GM19324 (cell line): ENCODE data around the gene ASAH2.
"Not testable (repeated sequence)": the region's sequence is repeated elsewhere in the genome, so short reads cannot be mapped to it uniquely, and the experiment has no call there.

Experiments used
- ATAC-seq: cut with Tn5 transposase; IDR thresholded peaks from one replicate; pipeline ENCODE4 v1.9.1; 2021; ENCODE audit warnings: mild to moderate bottlenecking, moderate library complexity; ENCODE audit not compliant: unreplicated experiment, low FRiP score

Gene ASAH2

GRCh38 chr10:50251394-50251793 is at the start of gene ASAH2:
TSS of gene ASAH2 (minus strand) at chr10:50251516. CDS start at chr10:50248610, 2,906 bp downstream.
- no peak for ATAC-seq

- no peak for ATAC-seq
Measured at GRCh38 chr10:50299948-50300669, 48.8 kb upstream of the ASAH2 start.

DNA sequence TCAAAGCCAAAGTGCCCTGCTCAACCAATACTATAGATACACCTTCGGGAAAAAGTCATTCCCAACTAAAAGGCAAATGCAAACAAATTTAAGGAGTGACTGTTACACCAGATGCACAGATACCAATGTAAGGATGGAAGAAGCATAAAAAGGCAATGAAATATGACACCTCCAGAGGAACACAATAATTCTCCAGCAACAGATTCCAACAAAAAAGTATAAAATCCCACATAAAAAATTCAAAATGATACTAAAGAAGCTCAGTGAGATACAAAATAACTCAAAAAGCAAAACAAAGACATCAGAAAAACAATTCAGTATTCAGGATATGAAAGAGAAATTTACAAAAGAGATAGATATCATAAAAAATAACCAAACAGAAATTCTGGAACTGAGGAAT is 44.1 kb upstream of the ASAH2 start:
- ATAC-seq = no peak

DNA sequence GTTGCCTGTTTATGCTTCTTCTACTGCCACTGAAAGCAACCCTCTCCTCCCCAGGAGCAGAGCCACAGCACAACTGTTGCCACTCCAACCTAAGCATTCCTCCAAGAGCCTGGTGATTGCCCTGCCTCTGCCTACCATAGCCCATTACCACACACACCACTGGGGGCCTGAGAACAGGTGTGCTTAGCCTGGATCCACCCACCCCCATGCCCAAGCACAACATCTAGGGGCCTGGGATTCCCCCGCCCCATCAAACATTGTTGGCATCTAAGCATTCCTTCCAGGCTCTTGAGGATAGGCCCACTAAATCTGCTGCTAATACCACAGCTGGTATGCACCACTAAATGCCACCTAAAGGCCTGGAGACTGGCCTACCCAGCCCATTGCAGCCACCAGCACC is 43.3 kb upstream of the ASAH2 start:
- ATAC-seq = no peak

DNA sequence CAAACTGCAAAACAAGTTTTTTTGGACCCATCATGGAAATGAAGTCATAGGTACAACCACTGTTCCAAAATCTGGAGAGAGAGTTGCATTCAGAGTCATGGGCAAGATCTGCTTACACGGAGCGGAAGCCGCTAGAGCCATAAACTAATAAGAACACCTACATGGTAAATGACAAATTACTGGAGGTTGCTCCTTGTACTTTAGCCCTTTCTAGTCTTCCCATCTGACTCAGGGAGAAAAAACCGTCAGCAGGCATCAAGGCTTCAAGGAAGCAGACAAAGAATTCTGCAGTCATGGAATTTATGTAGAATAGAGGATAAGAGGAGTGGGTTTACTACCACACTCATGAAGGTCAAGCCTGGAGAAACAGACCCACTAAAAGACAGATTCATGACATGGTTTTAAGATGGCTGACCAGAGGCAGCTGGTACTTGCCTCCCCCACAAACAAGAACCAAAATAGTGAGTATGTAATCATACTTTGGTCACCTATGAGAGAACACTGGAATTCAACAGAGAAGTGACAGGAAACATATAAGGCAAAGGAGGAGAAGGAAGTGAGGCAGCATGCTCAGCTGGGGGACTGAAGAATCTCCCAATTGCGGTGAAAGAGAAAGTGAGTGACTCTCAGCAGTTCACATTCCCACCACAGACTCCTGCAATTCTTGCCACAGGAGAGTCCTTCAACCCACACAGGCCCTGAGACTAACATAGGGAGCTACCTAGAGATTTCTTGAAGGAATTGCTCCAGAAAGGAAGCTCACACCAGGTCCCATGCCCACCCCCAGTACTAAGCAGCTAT is 42.4 kb upstream of the ASAH2 start:
- no peak for ATAC-seq

GRCh38 chr10:50291261-50291850 is 40.0 kb upstream of the ASAH2 start:
- no peak for ATAC-seq

- ATAC-seq = no peak
Measured at GRCh38 chr10:50289196-50289595, 37.9 kb upstream of the ASAH2 start.

- ATAC-seq = no peak
Measured at GRCh38 chr10:50286996-50287803, 35.9 kb upstream of the ASAH2 start.

DNA sequence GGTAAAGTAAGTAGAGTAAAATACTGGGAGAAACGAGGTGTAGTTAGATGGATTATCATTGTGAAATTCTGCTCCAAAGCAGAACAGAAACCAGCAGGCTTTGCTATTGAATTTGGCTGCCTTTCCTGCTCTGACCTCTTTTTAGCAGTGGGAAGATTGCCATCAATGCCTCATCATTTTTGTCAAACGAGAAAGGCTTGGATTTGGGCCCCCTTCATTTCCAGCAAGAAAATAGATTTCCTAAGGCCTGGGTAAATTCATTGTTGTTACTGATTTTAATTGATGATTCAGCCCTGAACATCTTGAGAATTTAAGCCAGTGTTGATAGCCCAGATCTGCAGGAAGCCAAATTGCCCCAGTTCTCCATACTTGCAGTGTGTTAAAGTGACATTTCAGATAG is 35.2 kb upstream of the ASAH2 start:
- no peak for ATAC-seq

- no peak for ATAC-seq
Measured at GRCh38 chr10:50281967-50282522, 30.7 kb upstream of the ASAH2 start.

DNA sequence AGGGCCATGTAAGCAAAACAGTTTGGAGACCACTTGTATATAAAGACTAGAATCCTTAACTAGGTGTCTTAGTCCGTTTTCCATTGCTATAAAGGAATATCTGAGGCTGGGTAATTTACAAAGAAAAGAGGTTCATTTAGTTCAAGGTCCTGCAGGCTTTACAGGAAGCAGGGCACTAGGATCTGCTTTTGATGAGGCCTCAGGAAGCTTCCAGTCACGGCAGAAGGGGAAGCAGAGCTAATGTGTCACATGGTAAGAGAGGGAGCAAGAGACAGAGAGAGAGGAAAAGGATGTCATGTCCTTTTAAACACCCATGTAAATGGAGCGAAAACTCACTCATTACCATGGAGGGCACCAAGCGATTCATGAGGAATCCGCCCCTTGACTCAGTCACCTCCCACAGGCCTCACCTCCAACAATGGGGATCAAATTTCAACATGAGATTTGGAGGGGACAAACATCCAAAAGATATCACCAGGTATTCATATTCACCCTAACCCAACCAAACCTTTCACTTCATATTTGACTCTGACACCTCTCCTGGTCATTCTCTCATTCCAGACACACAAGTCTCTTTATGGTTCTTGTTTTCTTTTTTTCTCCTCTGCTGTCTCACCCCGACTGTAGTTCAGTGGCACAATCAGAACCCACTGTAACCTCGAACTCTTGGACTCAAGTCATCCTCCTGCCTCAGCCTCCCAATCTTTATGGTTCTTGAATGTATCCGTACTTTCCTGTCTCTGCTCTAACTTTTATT is 30.1 kb upstream of the ASAH2 start:
- ATAC-seq = no peak

DNA sequence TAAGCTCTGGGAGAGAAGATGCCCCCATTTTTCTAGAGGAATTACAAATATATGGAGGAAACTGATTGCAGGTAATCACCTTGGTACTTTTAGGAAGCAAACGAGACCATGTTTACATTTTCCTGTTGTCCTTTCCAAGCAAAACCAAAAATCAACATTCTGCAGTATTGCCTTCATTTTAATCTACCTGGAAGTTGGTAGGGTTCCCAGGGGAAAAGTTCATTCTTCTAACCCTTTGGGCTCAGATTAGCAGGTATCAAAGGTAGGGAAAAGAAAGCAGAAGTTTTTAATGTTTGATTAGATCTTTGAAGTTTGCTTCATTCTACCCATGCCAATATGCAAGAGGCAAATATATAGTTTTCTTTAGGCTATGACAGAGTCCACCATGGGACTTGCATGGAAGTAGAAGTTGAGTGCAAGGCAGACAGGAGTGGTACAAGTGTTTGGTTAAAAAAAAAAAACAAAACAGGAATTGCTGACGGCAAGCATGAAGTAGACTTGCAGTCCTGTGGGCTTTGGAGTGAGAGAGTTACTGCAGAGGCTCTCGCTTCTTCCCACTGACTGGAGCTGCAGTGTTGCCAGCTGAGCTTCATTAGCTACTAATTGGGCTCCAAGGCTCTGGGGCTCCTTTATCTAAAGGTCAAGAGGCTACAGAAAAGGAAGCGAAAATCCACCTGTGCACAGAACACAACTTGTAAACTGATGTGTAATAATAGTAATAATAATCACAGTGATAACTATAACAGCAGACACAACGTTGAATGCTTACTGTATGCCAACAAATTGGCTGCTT is 28.9 kb upstream of the ASAH2 start:
- no peak for ATAC-seq

DNA sequence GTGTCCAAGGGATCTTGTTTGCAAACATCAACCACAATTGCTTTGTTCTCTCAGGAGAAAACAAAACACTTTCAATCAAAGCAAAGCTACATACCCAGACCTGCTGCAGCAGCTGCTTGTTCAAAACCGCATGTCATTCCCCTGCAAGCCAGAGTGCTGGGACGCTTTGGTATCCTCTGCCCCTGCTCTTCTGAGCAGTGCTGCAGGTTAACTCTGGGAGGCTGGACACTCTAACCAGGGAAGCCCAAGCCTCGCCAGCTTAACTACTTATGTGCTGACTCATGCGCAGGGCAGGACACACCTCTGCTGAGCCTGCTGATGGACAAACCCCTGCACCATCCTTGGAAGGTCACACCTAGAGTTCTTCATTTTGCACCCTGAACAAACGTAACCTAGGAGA is 28.2 kb upstream of the ASAH2 start:
- no peak for ATAC-seq

GRCh38 chr10:50275650-50276235 is 24.4 kb upstream of the ASAH2 start:
- no peak for ATAC-seq

DNA sequence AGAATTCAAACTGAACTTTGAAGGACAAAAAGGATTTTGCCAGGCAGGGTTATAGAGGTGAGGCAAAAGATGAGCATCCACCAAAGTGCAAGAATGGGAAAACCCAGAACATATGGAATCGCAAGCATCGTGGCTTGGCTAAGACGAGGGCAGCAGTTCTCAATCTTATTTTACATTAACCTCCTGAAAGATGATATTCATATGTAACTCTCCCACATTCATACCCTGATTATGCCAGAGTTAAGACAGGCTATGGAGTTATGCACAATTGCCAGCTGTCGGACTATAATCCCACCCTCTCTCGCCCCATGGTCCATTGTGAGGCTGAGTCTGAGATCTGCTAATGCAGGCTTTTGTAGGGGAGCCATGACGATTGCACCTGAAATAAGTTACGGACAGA is 21.2 kb upstream of the ASAH2 start:
- no peak for ATAC-seq

DNA sequence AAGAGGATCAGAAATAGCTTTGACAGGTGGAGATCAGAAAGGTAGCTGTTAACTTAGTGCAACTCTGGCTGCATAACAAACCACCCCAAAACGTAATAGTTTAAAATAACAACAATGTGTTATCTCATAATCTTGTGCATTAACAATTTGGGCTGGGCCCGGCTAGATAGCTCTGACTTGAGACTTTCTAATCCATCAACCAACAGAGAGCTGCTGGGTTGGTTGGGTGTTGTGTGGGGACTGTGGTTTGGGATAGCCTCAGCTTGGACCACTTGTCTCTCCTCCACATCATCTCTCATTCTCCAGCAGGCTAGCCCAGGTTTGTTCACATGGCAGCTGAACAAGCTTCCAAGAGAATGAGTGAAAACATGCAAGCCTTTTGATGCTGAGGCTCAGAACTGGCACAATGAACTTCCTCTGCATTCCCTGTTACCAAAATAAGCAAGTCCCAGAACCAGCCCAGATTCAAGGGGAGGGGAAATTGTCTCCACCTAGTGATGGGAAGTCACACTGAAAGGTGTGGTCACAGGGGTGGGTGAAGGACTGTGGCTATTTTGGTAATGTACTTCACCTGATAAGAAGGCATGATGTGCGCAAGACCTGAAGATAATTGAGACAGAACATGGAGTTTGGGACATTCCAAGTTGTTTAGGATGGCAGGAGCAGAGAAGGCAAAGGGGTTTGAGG is 20.4 kb upstream of the ASAH2 start:
- no peak for ATAC-seq

- not testable (repeated sequence) for ATAC-seq
Measured at GRCh38 chr10:50267877-50268276, 16.6 kb upstream of the ASAH2 start.

DNA sequence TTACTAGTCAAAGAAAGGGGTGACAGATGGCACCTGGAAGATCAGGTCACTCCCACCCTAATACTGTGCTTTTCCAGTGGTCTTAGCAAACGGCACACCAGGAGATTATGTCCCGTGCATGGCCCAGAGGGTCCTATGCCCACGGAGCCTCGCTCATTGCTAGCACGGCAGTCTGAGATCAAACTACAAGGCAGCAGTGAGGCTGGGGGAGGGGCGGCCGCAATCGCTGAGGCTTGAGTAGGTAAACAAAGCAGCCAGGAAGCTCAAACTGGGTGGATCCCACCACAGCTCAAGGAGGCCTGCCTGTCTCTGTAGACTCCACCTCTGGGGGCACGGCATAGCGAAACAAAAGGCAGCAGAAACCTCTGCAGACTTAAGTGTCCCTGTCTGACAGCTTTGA is 11.3 kb upstream of the ASAH2 start:
- ATAC-seq = not testable (repeated sequence)
